ENCODE data around the gene PKD1.

The PKD1 gene

GRCh38 chr16:2063861-2064260, 71.8 kb downstream of the PKD1 start:
- Histone ChIP-seq H3K9me3 (no peaks in the 10 kb centered on the region), H3K4me3 (ENCODE audit: low read depth, low read length) (no peak overlapping the region), H3K36me3 (peaks cover 17% of the 10 kb centered on the region), H3K27me3 (no peaks in the 10 kb centered on the region), H3K4me1 (no peaks in the 10 kb centered on the region)
- no peak for DNase-seq
- no peak for TF ChIP-seq CTCF (IDR thresholded peaks at IDR 0.05; ENCODE audit: low read depth, low read length)

GRCh38 chr16:2062801-2063200, 72.9 kb downstream of the PKD1 start:
- H3K9me3 ChIP-seq: no peaks in the 10 kb centered on the region
- no peaks in the 10 kb centered on the region for H3K27me3 ChIP-seq
- DNase-seq: no peak
- TF ChIP-seq CTCF (IDR thresholded peaks at IDR 0.05; ENCODE audit: low read depth, low read length): no peak
- peaks cover 13% of the 10 kb centered on the region for H3K36me3 ChIP-seq
- no peaks in the 10 kb centered on the region for H3K4me1 ChIP-seq
- H3K4me3 ChIP-seq (ENCODE audit: low read depth, low read length): no peak overlapping the region

GRCh38 chr16:2061526-2061925, 74.2 kb downstream of the PKD1 start:
- no peaks in the 10 kb centered on the region for H3K9me3 ChIP-seq
- DNase-seq: no peak

DNA sequence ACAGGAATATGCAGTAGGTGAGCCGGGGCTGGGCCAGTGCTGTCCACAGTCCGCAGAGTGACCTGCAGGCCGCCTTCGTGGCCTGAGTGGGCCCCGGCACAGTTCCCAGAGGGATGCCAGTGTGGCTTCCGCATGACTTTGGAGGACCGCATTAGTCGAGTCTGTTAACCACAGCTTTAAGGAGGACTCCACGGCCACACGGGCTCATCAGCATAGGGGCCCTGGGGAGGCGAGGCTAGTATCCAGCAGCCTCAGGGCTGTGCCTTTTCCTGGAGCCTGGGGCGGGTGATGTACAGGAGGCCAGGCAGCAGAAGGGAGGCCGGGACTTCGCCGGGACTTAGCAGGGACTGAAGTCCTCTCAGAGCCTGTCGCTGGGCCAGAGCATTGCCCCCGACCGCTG, 74.7 kb downstream of the PKD1 start:
- Histone ChIP-seq H3K36me3 (peaks cover 10% of the 10 kb centered on the region), H3K4me1 (no peaks in the 10 kb centered on the region), H3K4me3 (ENCODE audit: low read depth, low read length) (no peak overlapping the region)

More at GRCh38 chr16:2061526-2061925, 74.2 kb downstream of the PKD1 start:
- H3K27me3 ChIP-seq: no peaks in the 10 kb centered on the region
- H3K4me3 ChIP-seq (ENCODE audit: low read depth, low read length): no peak overlapping the region
- H3K4me1 ChIP-seq: no peaks in the 10 kb centered on the region
- no peak for TF ChIP-seq CTCF (IDR thresholded peaks at IDR 0.05; ENCODE audit: low read depth, low read length)
- peaks cover 13% of the 10 kb centered on the region for H3K36me3 ChIP-seq

DNA sequence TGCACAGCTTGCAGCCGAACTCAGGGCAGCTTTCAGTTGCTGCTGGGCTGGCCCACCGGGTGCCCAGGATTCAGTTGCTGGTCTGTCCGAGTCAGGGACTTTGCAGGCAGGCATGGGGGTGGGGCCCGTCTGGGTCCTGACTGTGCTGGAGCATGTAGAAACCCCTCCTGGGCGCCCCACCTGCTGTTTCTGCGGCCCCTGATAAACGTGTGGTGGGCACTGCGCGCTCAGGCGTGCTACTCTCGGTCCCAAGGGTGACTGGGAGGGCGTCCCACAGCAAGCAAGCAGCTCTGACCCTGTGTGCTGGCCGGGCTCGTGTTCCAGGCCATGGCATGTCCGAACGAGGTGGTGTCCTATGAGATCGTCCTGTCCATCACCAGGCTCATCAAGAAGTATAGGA, 75.4 kb downstream of the PKD1 start:
- H3K27me3 ChIP-seq: no peaks in the 10 kb centered on the region
- no peak overlapping the region for H3K4me3 ChIP-seq (ENCODE audit: low read depth, low read length)
- H3K36me3 ChIP-seq: peaks cover 3% of the 10 kb centered on the region
- no peaks in the 10 kb centered on the region for H3K9me3 ChIP-seq
- DNase-seq: no peak
- no peaks in the 10 kb centered on the region for H3K4me1 ChIP-seq
- no peak for TF ChIP-seq CTCF (IDR thresholded peaks at IDR 0.05; ENCODE audit: low read depth, low read length)

More for the DNA sequence above, 74.7 kb downstream of the PKD1 start:
- no peaks in the 10 kb centered on the region for H3K9me3 ChIP-seq
- no peak for DNase-seq
- no peaks in the 10 kb centered on the region for H3K27me3 ChIP-seq
- TF ChIP-seq CTCF (IDR thresholded peaks at IDR 0.05; ENCODE audit: low read depth, low read length): no peak

DNA sequence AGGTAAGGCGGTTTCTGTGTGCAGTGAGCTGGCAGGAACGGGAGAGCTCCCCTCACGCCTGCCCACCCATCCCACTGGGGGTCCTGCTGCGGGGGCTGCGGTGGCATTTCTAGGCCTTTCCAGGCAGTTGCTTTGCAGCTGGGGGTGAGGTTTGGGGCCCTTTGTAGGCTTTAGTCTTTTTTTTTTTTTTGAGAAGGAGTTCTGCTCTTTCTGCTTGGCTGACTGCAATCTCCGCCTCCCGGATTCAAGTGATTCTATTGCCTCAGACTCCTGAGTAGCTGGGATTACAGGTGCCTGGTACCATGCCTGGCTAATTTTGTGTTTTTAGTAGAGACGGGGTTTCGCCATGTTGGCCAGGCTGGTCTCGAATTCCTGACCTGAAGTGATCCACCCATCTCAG, 76.8 kb downstream of the PKD1 start:
- TF ChIP-seq CTCF (IDR thresholded peaks at IDR 0.05; ENCODE audit: low read depth, low read length): no peak
- Histone ChIP-seq H3K9me3 (no peaks in the 10 kb centered on the region), H3K36me3 (peaks cover 4% of the 10 kb centered on the region), H3K4me1 (no peaks in the 10 kb centered on the region), H3K4me3 (ENCODE audit: low read depth, low read length) (no peak overlapping the region), H3K27me3 (no peaks in the 10 kb centered on the region)
- no peak for DNase-seq
